Heart left ventricle (tissue), 16 donors: ENCODE results near the gene DTNB. TPM values are rescaled to one million over a fixed set of nuclear protein-coding genes. Genes with fewer than 3 reads are reported as not detected.
A peak's percentile ranks its signal among the peaks of the same experiment; 100 is the strongest.

Experiments
- ATAC-seq, 4 donors: fragments of 200-7000 bp; cut with Tn5 transposase; one replicate each; pipeline ENCODE4 v1.9.1; 2020 to 2022; ENCODE audit warnings: moderate library complexity in 4 of 4, mild to moderate bottlenecking in 3 of 4, moderate number of reproducible peaks in 1 of 4
- DNase-seq, 5 donors: peaks; one replicate each; pipeline ENCODE4 v3.0.0-alpha.2; 2020
- H3K27ac ChIP-seq, 12 donors: fragments of 200-600 bp; sonication (generic) in 4 of 12; one replicate each; pipeline versions ENCODE4 v1.5.0 to v1.8.0; 2016 to 2022; ENCODE audit warnings: mild to moderate bottlenecking in 2 of 12
- H3K27me3 ChIP-seq, 9 donors: fragments of 200-600 bp; sonication (generic) in 2 of 9; one replicate each; pipeline versions ENCODE4 v1.5.1 to v1.8.0; 2016 to 2022; ENCODE audit warnings: mild to moderate bottlenecking in 3 of 9
- H3K36me3 ChIP-seq, 9 donors: fragments of 200-600 bp; sonication (generic) in 2 of 9; one replicate each; pipeline versions ENCODE4 v1.5.0 to v1.8.0; 2018 to 2022; ENCODE audit warnings: mild to moderate bottlenecking in 2 of 9
- H3K4me1 ChIP-seq, 12 donors: fragments of 200-600 bp; sonication (generic) in 4 of 12; one replicate each; pipeline versions ENCODE4 v1.5.0 to v1.8.0; 2016 to 2022; ENCODE audit warnings: mild to moderate bottlenecking in 3 of 12
- H3K4me3 ChIP-seq, 12 donors: fragments of 200-600 bp; sonication (generic) in 4 of 12; one replicate each; pipeline versions ENCODE4 v1.5.0 to v1.8.0; 2017 to 2022; ENCODE audit warnings: mild to moderate bottlenecking in 9 of 12, moderate library complexity in 4 of 12
- H3K9me3 ChIP-seq, 12 donors: fragments of 200-600 bp; sonication (generic) in 4 of 12; one replicate each; pipeline versions ENCODE4 v1.5.0 to v1.8.0; 2016 to 2022; ENCODE audit warnings: mild to moderate bottlenecking in 1 of 12
- POLR2A ChIP-seq, 2 donors: fragments of 450-650 bp; IDR thresholded peaks; one replicate each; pipeline ENCODE4 v1.6.1; 2017; ENCODE audit warnings: antibody characterized with exemption in 2 of 2, mild to moderate bottlenecking in 2 of 2, moderate library complexity in 2 of 2
- WGBS, 4 donors: extraction: QIAGEN DNeasy Blood & Tissue Kit in 2 of 4; methylation state at CpG; one replicate each; pipeline versions ENCODE4 v1.1.5 to v1.1.7; 2013 to 2018; 5-methylcytosine and 5-hydroxymethylcytosine counted together
- intact Hi-C, 10 donors: fragments of 100-400 bp; cut with DNase I; formaldehyde crosslinking; loops; one replicate each; pipeline versions ENCODE4 v1.11.1 to v1.14.2; 2022
- polyA plus RNA-seq, 2 donors: library from polyadenylated mRNA; stranded (reverse); fragments of 200-250 nt; gene quantifications; one replicate each; pipeline ENCODE4 v1.2.3, GENCODE V29; 2013
- total RNA-seq, 9 donors: library from RNA; depleted of rRNA in 2 of 9; stranded (reverse); fragments of >200 nt in 2 of 9; fragmentation: NEBNext Ultra II Directional in 3 of 9; extraction: Animal tissue kit (Norgen Biotek cat#: 25700) in 3 of 9; gene quantifications; one replicate each; pipeline versions ENCODE4 v1.1.0 to v1.2.4, GENCODE V29; 2016 to 2023
- TF ChIP-seq, protein P1 (sequence below), 12 donors: fragments of 200-600 bp; sonication (generic) in 4 of 12; IDR thresholded peaks; one replicate each; pipeline versions ENCODE4 v1.5.0 to v1.8.0; 2018 to 2022; ENCODE audit warnings: antibody characterized with exemption in 12 of 12, mild to moderate bottlenecking in 5 of 12
- donor health status: ischemic (EF 13 %, LVEDD 7.1; RV severe dilation, severe dysfunction).
- donor health status: healthy with polysubstance abuse.
- donor health status: DM: no; HTN: yes; CAD: no.
- donor health status: DM: no; HTN: no; CAD: no.
- donor health status: ischemic (EF 25% LVEDD 6.9; RV normal size, moderate dysfunction).
- donor health status: ischemic (EF 25% LVEDD 5.7; RV mildly dilated, moderate dysfunction).
- donor health status: healthy.
- donor health status: DM: yes; HTN: yes; CAD: no.
- donor health status: ischemic (EF 35%, LVEDD 5.7; RV mildly dilated, moderate dysfunction).
- donor health status: nonischemic (EF 11% LVEDD 7.7; RV severe dilation, severe dysfunction).
- donor health status: DM: yes; HTN: yes; CAD: no.
- donor health status: PGD.
- donor health status: ischemic (EF 29% LVEDD 5.4; RV normal size, mild dysfunction).
- donor health status: nonischemic (EF 23%, LVEDD 6.1; RV moderate dilation, normal function).

DTNB gene
- total and polyA plus RNA-seq, 11 donors = 2.5 to 17.3 (median 5.6) TPM

DNA sequence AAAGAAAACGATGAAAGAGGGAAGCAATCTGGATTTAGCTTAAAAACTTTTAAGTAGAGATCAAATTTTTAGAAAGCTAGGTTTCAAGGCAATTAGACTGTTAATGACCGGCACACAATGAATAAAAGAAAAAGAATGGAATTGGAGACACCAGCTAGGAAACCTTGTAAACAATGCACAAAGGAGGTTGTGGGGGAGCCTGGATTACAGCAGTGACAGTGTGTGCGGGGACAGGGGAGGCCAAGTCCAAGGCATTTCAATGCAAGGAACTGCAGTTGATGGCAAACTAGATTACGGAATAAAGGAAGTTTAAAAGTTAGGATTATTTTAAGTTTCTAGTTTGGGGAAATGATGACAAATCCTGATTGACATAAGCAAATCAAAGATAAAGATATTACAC is 74.5 kb downstream of the DTNB start:
- ATAC-seq (peak in 1 of 4 donors; percentile 54), DNase-seq (no peak)
- Histone ChIP-seq H3K27me3 (no peaks in the 10 kb centered on the region), H3K27ac (peak overlapping the region in 1 of 12 donors; percentile 60), H3K36me3 (no peaks in the 10 kb centered on the region), H3K4me1 (peaks cover 0 to 4% (median 0%) of the 10 kb centered on the region in 12 donors), H3K4me3 (no peak overlapping the region), H3K9me3 (no peaks in the 10 kb centered on the region)
- TF ChIP-seq, protein P1, sequence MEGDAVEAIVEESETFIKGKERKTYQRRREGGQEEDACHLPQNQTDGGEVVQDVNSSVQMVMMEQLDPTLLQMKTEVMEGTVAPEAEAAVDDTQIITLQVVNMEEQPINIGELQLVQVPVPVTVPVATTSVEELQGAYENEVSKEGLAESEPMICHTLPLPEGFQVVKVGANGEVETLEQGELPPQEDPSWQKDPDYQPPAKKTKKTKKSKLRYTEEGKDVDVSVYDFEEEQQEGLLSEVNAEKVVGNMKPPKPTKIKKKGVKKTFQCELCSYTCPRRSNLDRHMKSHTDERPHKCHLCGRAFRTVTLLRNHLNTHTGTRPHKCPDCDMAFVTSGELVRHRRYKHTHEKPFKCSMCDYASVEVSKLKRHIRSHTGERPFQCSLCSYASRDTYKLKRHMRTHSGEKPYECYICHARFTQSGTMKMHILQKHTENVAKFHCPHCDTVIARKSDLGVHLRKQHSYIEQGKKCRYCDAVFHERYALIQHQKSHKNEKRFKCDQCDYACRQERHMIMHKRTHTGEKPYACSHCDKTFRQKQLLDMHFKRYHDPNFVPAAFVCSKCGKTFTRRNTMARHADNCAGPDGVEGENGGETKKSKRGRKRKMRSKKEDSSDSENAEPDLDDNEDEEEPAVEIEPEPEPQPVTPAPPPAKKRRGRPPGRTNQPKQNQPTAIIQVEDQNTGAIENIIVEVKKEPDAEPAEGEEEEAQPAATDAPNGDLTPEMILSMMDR (IDR thresholded peaks at IDR 0.05) = no peak
- no peak for TF ChIP-seq POLR2A (IDR thresholded peaks at IDR 0.05)
- WGBS, 4 donors = 69 to 77% (median 73%) methylated on average over 4 of the region's 4 CpGs
- intact Hi-C loops = no loop called here

DNA sequence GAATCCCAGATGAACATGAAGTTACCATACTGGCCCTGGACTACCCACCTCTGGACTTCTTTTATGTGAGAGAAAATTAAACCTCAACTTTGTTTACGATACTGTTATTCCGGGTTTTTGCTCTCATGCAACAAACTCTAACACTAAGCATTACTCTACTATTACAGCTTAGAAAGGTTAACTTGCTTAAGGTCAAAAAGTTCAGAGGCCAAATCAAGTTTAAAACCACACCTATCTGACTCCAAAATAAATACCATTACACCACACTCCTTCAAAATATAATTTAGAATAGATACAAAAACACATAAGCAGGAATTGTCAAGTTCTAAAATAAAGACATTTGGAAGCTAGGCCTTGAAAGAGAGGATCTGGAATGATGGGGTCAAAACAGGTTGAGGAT is 75.0 kb downstream of the DTNB start:
- H3K4me1 ChIP-seq = peaks cover 0 to 5% (median 0%) of the 10 kb centered on the region in 12 donors
- WGBS, 4 donors = 94 to 98% (median 98%) methylated on average over 2 of the region's 2 CpGs
- DNase-seq (no peak), ATAC-seq (no peak)
- TF ChIP-seq, protein P1 (IDR thresholded peaks at IDR 0.05) = no peak
- no peak for TF ChIP-seq POLR2A (IDR thresholded peaks at IDR 0.05)
- intact Hi-C loops = no loop called here
- H3K27ac ChIP-seq = peak overlapping the region in 1 of 12 donors; percentile 60
- no peaks in the 10 kb centered on the region for H3K27me3 ChIP-seq
- no peak overlapping the region for H3K4me3 ChIP-seq
- no peaks in the 10 kb centered on the region for H3K9me3 ChIP-seq
- no peaks in the 10 kb centered on the region for H3K36me3 ChIP-seq

DNA sequence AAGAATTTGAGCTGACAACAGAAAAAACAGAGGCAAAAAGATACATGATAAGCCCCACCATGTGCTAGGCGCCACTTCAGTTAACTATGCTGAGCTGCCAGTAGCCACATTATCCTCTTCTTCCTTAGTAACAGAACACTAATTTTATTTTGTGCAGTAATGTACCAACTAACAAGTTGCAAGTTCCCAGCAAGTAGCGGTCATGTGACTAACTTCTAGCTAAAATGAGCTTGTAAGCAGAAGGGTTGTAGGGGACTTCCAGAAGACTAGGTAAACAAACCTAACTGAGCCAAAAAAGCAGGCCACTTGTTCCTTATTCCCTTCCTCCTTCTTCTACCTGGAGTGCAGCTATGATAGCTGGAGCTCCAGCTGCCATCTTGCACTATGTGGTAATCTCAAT is 75.5 kb downstream of the DTNB start:
- H3K4me3 ChIP-seq = no peak overlapping the region
- TF ChIP-seq, protein P1 (IDR thresholded peaks at IDR 0.05) = no peak
- TF ChIP-seq POLR2A (IDR thresholded peaks at IDR 0.05) = no peak
- H3K4me1 ChIP-seq = peaks cover 0 to 6% (median 0%) of the 10 kb centered on the region in 12 donors
- no peaks in the 10 kb centered on the region for H3K27me3 ChIP-seq
- intact Hi-C loops = no loop called here
- ATAC-seq (no peak), DNase-seq (no peak)
- 97% methylated on average over 2 of the region's 2 CpGs for WGBS, 4 donors
- H3K9me3 ChIP-seq = no peaks in the 10 kb centered on the region
- H3K27ac ChIP-seq = peak overlapping the region in 1 of 12 donors; percentile 60
- H3K36me3 ChIP-seq = no peaks in the 10 kb centered on the region

DNA sequence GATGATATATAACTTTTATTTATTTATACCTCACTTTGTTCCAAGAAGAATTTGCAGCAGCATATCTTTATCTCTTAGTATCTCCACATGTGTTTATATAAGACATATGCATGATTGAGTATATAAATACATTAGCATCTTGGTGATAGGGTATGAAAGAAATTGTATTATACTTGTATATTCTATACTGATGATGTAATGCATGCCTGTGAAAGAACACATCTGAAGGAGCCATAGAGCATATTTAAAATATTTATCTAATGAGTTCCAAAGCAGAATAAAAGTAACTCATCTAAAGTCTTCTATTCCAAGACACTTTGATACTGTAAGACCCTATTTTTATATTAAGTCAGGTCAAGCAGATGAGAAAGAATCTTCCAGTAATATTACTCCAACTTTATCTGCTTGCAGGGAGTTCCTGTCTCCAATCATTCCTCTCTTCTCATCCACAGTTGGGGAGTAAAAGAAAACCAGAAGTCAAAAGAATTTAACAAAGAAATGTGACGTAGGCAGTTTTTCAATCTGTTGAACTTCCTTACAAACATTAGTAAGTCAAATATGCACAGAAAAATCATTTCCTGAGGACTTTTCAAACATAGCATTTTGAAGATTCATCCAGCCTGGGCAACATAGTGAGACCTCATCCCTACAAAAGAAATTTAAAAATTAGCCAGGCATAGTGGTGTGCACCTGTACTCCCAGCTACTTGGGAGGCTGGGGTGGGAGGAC is 76.7 kb downstream of the DTNB start:
- no peaks in the 10 kb centered on the region for H3K9me3 ChIP-seq
- TF ChIP-seq, protein P1 (IDR thresholded peaks at IDR 0.05) = no peak
- TF ChIP-seq POLR2A (IDR thresholded peaks at IDR 0.05) = no peak
- DNase-seq (no peak), ATAC-seq (no peak)
- H3K27ac ChIP-seq = peak overlapping the region in 1 of 12 donors; percentile 60
- no peak overlapping the region for H3K4me3 ChIP-seq
- H3K27me3 ChIP-seq = no peaks in the 10 kb centered on the region
- no peaks in the 10 kb centered on the region for H3K36me3 ChIP-seq
- H3K4me1 ChIP-seq = peaks cover 0 to 17% (median 0%) of the 10 kb centered on the region in 12 donors
- intact Hi-C loops = no loop called here
- WGBS, 4 donors = 81 to 87% (median 86%) methylated on average over 1 of the region's 1 CpG
